GM19468 (cell line): ENCODE data around the gene PKDCC.

Experiments used
- ATAC-seq: cut with Tn5 transposase; IDR thresholded peaks from one replicate; pipeline ENCODE4 v1.9.1; 2021; ENCODE audit warnings: mild to moderate bottlenecking, moderate library complexity, moderate number of reproducible peaks; ENCODE audit not compliant: unreplicated experiment; ENCODE audit errors: extremely low read depth

Gene PKDCC

GRCh38 chr2:42102024-42102590 lies 54.3 kb downstream of the PKDCC start:
- peak; percentile 48 for ATAC-seq

GRCh38 chr2:42102591-42103450 lies 55.0 kb downstream of the PKDCC start:
- no peak for ATAC-seq

- ATAC-seq = no peak
Measured at GRCh38 chr2:42103829-42104228, 56.0 kb downstream of the PKDCC start.

- no peak for ATAC-seq
Measured at GRCh38 chr2:42104621-42105020, 56.8 kb downstream of the PKDCC start.

- peak; percentile 43 for ATAC-seq
Measured at GRCh38 chr2:42105330-42106256, 57.8 kb downstream of the PKDCC start.

- ATAC-seq = no peak
Measured at GRCh38 chr2:42106257-42106816, 58.5 kb downstream of the PKDCC start.

GRCh38 chr2:42107249-42108042 lies 59.6 kb downstream of the PKDCC start:
- ATAC-seq = no peak
